GM18508 (cell line): ENCODE measurements around the gene ZBTB20.
"Not testable (repeated sequence)": the region's sequence is repeated elsewhere in the genome, so short reads cannot be mapped to it uniquely, and the experiment has no call there.

Experiments used
- ATAC-seq: cut with Tn5 transposase; IDR thresholded peaks from one replicate; pipeline ENCODE4 v1.9.1; 2021; ENCODE audit warnings: moderate number of reproducible peaks; ENCODE audit not compliant: insufficient read depth, unreplicated experiment

Gene ZBTB20

DNA sequence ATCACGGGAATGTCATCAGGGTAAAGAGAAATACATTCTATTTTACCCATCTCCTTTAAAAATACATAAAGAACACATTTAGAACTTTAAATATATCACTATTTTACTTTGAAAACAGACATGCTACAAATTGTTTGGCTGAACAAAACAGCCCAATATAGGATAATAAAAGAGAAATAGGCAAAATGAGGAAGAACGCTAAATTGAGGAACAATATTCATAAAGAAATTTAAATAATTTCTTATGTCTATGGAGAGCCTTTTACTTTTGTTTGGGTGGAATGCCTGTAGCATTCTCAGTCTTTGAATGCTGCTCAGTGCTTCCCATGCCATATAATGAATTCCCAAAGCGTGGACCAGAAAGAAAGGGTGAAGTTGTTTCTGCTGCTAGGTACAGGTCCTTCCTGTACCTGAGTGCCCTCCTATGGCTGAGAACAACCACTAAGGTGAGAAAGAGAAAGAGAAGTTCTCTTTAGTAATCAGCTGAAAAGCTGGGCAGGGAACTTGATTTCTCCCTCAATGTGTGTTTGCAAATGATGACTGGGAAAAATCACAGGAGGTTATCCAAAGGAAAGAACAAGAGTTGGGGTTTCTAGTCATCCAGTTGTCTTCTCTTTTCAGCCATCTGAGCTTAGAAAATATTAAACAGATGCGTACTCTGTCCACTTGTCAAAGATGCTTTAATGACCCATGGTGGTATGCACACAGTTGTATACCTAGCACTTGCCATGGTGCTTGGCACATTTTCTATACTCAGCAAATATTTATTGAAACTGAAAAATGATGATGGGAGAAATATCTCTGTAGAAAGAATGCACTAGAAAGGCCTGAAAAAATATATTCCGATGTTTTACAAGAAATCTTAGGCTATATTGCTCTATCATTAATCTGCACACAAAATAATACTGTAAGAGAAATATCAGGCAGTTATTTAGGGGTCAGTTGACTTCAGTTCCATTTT lies 448.7 kb downstream of the ZBTB20 start:
- ATAC-seq, result no peak

DNA sequence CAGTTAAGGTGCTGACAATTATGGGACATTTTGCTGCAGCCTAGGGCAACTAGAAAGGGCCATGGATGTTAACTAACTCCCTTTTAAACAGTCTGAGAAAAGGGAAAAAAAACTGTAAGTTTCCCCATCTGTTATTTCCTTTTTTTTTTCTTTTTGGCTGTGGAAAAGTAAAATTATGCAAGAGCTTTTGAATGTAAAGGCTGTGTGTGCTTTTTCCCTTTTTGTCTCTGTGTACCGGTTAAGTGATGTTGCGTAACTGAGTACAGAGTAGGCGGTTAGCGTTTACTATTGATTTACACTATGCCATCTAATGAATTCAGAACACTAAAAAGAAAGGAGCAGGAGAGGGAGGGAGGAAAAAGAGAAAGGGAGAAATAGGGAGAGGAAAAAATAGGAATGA lies 449.7 kb downstream of the ZBTB20 start:
- ATAC-seq, result no peak

DNA sequence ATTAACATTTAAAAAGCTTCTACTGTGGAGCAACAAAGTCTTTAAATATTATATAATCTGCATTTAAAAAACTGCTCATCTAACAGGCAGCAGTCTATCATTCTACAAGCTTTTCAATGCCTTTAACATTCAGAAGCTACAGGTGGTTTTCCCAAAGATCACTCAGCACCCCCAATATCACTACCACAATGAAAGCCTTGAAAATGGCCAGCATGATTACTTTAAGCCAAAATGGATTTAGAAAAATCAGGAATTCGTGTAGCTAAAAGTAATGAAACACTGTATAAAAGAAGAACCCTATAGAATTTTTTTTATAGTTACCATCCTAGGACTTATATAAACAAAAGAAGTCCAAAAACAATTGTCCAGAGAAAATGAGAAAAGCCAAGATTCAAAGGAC lies 452.8 kb downstream of the ZBTB20 start:
- no peak for ATAC-seq

DNA sequence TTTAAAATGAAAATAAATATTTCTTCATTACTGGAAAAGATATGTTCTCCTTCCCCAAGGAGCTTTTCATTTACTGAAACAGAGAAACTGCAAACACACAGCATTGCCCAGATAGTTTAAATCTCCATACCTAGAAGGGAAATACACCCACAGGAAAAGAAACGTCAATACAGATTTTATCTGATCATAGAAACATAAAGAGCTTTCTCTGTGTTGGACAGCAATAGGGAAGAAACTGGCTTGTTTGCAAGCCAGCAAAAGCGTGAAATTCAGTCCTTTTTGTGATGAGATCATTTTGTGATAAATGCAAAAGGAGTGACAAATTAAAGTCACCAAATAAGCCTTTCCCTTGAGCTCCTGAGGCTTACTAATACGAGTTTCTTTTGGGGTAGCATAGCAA lies 455.2 kb downstream of the ZBTB20 start:
- no peak for ATAC-seq

DNA sequence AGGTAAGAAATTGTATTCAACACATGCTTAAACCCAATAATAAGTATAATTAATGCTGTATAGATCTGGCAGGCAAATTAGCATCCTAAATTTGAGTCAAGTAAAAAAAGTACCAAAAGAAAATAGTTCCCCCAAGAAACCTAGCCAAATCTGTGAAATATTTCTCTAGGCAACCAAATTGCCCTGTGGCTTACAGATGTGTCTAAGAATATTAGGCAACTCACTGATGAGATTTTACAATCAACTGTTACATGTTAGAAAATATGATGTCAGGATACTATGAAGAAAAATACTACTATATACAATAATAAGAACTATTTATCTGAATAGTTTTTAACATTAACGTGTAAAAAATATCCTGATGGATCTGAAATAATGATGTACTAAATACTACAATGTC lies 456.2 kb downstream of the ZBTB20 start:
- no peak for ATAC-seq

DNA sequence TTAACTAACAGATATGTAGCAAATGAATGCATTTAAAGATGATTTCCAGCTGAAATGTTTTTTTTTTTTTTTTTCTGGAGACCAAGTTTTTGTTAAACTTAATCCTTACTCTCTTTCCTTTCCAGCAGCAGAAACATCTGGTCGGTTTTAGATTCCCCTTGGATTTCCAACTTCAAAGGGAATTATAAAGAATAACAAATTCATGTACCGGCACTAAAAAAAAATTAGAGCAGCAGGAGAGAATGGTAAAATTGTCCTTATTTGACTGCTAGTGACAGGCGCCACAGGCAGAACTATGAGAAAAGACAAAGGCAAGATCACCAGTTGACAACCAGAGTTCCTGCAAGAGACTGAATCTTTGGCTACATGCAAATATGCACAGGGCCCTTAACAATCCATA lies 459.9 kb downstream of the ZBTB20 start:
- no peak for ATAC-seq

DNA sequence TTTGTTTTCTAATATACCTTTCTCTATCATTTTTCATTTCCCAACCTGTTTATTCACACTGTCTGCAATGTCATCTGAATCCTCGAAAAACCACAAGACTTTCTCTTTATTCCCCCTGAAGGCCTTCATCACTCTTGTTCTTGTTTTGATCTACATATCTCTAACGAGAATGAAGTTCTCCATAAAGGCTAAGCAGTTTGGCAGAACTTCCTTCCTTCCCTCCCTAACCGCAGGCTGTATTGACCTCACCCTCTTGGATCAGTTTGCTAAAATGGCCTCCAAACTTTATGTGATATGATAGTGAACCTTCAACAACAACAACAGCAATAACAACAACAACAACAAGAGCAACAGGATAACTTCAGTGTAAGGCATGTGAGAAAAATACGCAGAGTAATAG lies 460.5 kb downstream of the ZBTB20 start:
- no peak for ATAC-seq

DNA sequence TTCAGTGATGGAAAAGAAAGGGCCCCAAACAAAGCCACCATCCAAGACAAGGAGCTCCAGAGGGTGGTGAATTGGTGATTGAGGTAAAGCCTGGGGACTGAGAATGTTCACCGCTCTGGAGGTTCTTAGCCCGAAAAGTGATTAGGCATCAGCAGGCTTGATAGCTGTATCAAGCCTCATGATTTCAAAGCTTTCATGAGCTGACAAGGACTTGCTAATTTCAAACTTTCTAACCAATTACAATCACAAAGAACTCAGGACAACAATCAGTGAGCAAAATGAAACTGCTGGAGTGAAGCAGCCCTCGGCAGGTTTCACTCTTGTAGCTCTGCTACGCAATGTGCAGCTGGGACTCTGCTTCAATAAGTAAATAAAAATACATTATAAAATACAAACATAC lies 461.9 kb downstream of the ZBTB20 start:
- ATAC-seq, result no peak

DNA sequence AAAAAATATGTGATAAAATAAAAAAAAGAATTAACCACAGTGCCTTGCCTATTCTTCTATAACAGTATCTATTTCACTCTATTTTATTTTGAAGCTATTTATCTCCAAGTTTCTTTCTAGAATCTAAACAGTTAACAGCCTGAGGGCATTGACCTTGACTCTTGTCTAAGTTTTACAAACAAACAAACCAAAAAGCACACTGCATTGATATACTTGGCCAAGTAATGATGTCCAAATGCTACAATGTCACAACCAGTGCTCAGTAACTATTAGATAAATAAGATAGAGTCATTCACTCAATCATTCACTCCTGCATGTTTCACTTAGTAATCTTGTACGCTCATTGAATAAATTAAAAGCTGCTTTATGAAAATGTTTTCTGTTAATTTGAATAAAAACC lies 466.8 kb downstream of the ZBTB20 start:
- no peak for ATAC-seq

DNA sequence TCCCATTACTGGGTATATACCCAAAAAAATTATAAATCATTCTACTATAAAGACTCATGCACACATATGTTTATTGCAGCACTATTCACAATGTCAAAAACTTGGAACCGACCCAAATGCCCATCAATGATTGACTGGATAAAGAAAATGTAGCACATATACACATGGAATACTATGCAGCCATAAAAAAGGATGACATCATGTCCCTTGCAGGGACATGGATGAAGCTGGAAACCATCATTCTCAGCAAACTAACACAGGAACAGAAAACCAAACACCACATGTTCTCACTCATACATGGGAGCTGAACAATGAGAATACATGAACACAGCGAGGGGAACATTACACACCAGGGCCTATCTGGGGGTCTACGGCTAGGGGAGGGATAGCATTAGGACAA lies 467.3 kb downstream of the ZBTB20 start:
- not testable (repeated sequence) for ATAC-seq

DNA sequence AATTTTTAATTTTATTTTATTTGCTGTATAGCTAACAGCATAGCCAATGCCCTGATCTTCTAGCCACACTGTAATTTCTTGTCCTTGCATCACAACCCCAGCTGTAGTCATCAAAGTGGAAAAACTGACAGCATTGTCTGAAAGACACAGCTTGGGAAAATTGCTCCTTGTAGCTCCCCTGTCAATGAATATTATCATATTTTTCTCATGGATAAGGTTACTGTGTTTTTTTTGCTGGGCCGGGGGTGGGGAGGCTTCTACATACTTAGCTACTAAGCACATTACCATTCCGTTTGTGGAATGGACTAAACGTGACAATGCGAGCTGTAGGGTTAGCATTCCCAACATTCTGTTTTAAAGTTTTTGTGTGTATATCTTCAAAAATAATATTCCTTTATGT lies 472.0 kb downstream of the ZBTB20 start:
- ATAC-seq, result no peak

DNA sequence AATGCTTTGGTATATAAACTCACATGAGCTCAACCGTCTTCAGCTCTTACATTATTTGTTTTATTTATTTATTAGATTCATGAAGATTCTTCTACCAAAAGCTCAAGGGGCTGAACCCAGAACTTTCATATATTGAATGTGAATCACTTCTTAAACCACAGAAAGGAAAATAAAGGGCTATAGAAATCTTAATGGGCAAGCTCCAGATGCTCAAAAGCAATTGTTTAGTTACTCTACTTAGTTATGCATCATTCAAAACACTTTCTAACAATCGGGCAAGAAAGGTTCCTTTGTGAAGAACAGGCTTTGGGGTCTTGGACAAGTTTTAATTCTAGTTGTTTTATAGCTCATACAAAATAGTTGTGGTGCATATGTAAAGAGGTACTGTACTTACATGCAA lies 473.1 kb downstream of the ZBTB20 start:
- no peak for ATAC-seq

DNA sequence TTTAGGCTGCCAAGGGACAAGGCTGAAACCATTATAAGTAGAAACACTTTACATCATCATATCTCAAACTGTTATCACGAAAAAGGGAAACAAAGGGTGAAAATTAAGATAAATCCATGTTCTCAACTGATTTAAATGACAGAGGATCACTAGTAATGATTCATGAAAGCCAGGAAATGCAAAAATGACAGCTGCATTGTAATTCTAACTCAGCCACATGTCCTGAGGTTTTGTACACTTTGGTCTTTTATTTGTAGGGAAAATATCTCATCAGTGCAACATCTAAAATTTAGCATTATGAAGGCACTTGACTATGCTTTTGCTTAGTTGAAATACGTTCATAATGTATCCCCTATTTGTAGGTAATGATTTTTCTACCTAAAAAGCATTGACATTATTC lies 473.6 kb downstream of the ZBTB20 start:
- ATAC-seq, result no peak

DNA sequence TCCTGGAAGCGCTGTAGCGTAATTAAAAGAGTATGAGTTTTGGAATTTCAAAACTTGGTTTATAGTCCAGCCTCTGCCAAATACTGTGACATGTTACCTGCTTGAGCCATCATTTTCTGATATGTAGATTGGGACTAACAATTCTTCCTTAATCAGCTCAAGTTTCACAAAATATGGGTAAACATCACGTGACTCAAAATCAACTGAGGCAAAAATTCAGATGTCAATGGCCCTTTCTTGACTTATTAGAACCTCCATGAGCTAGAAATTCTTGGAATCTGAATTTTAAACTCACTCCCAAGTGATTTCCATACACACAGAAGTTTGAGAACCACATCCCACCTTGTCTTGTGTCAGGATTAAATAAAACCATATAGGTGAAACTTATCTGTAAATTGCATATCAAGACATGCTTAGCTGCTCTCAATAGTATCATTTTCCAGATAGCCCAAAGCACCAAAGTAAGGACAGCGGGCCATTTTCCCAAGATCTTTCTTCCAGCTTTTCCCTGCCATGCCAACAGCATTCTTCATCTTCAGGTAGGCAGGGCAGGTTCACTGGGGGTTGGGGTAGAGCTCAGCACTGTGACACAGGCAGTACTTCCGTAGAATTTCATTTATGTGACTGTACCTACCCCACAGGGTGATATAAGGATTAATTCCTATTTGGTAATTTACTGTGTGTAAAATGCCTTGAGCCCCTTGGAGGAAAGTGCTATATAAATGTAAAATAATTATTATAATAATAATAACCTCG lies 474.2 kb downstream of the ZBTB20 start:
- ATAC-seq, result no peak

DNA sequence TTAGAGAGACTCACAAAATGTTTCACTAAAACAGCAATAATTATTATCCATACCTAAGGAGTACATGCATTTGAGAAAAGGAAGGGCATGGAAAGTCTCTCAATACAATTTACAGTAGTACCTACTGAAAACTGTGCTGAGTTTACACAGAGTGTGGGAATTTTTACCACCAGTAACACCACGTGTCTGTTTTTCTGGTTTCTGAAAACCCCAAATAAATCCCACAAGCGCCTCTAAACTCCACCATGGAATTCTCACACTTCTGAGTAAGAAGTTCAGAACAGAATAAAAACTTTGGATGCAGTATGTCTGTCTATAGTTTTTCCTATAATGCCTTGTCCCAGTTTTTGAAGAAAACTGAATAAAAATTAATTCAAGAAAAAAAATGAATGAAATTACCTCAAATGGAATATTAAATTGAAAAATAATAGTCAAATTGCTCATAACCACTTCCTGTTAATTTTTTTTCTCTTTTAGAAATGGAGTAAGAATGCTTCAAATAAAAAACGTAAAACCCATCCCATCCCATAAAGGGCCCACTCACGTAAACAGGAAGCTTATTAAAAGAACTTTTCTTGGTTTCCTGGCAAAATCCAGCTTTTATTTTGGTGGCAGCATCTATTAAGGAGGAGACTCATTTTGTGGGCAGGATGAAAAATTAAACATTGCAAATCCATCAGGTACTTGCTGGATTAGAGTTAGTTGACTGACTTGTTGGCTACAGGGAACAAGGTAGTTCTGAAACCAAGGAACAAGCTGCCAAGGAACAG lies 475.2 kb downstream of the ZBTB20 start:
- no peak for ATAC-seq

DNA sequence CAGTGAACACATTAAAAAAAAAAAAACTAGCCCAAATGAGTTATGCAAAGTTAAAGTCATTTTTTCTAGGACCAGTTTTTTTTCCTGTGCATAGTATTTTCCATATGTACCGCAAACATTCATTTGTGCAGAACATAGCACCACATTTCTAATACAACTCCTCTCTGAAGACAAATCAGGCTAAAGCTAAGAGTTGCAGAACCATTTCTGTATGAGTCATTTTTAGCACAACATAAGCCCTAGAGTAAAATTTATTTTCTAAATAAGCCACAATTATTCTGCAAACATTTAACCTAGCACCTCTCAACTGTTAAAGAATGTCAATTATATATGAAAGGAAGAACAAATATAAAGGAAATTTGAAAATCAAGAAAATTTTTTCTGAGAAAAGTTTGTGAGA lies 477.5 kb downstream of the ZBTB20 start:
- ATAC-seq, result no peak

DNA sequence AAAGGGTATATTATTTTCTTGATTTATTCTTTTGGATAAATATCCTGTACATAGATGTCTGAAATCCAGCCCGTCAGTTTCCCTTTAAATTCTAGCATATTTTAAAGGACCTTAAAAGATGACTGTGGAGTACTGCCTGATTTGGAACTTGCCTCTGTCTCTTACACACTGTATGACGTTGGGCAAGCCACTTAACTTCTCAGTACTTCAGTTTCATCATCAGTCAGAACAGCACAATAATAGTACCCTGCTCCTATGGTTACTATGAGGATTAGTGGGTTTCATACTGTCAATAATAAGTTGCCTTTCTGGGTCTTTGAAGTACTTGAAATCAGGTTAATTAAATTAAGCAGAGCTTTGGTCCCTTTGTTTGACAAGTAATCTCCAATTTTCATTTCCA lies 479.0 kb downstream of the ZBTB20 start:
- ATAC-seq, result no peak

DNA sequence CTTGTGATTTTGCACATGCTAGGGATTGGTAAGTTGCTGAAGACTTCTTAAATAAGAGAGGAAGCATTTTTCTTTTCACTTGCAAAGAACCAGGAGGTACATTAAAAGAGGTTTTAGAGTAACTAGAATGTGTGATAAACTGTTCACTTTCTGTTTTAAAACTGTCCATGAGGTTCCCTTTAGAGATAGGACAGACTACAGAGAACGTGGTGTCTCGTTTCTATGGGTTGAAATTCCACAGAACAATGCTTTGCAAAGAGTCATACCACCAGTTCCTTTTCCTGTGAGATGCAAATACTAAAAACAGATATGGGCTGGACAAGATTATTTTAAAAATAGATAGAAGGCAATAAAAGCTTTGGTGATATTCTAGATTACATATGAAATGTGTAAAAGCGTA lies 480.5 kb downstream of the ZBTB20 start:
- no peak for ATAC-seq

DNA sequence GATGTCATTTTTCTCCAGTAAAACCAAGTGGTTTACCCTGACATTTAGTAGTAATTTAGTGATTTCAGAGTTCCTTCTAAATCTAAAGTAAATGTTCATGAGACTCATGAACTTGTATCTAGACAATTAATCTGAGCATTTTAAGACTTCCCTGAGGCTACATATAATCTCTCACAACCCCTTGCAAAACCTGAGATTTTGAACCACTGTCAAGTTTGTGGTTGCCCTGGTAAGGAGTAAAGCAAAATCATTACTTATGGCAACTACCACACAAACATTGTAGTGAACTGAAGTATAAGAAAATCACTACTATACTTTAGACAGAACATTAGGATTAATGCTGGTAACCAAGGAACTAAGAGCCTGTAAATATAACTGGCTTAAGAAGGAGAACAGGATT lies 483.1 kb downstream of the ZBTB20 start:
- ATAC-seq, result no peak

DNA sequence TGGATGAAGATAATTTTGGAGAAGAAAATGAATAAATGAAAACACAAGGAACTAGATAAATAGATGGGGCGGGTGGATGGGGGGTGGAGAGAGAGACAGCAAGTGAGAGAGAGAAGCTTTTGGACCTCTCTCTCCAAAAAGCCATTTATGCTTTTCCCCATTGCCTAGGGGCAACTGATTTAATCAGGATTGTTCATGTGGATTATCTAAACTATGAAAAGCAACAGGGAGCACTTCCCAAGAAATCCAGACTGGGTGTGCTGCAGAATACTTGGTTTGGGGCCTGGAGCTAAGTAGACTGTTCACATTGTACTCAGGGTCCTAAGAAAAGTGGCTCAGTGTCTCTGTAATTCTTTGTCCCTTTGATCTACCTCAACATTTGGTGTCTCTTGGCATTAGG lies 486.3 kb downstream of the ZBTB20 start:
- ATAC-seq, result no peak

DNA sequence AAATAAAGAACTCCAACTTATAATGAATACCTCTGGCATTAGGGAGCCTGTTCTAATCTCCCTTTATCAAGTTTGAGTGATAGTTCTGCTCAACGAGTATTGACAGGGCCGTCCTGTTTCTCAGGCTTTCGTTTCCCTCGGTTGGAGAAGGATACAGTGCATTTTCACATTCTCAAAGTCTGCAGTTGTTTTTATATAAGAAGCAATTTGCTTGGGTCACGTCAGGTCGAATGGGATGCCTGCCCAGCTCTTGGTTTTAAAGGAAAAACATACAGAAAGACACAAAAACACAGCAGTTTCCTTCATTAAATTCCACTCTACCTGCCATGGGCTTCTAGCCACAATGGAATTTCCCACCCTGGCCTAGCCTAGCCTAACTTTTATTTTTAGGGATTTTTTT lies 487.0 kb downstream of the ZBTB20 start:
- ATAC-seq, result no peak
